HepG2 (cell line): ENCODE measurements around the gene PPFIA3. TPM values are rescaled to one million over a fixed set of nuclear protein-coding genes. Genes with fewer than 3 reads are reported as not detected.

Experiments
- ARID5B ChIP-seq: IDR thresholded peaks from 2 replicates; pipeline ENCODE4 v1.4.0; 2020; ENCODE audit warnings: mild to moderate bottlenecking, missing genetic modification reagents
- ATM ChIP-seq: fragments of 450-650 bp; IDR thresholded peaks from 2 replicates; pipeline ENCODE4 v1.7.1; 2017; ENCODE audit warnings: mild to moderate bottlenecking, borderline replicate concordance
- BORCS8-MEF2B ChIP-seq: sonication (generic); formaldehyde crosslinking; IDR thresholded peaks from 2 replicates; pipeline ENCODE4 v1.8.0; 2022; ENCODE audit warnings: mild to moderate bottlenecking, missing genetic modification reagents
- FOXK1 ChIP-seq: sonication (generic); formaldehyde crosslinking; IDR thresholded peaks from 2 replicates; pipeline ENCODE4 v1.4.0; 2020; ENCODE audit warnings: low read depth, missing genetic modification reagents, borderline replicate concordance
- GABPB1 ChIP-seq: IDR thresholded peaks from 2 replicates; pipeline ENCODE4 v1.6.1; 2016; ENCODE audit warnings: mild to moderate bottlenecking, missing genetic modification reagents, moderate library complexity, missing compliant biosample characterization
- KDM2A ChIP-seq: sonication (generic); formaldehyde crosslinking; IDR thresholded peaks from 2 replicates; pipeline ENCODE4 v1.4.0; 2020; ENCODE audit warnings: low read depth, missing genetic modification reagents, borderline replicate concordance
- KLF12 ChIP-seq: sonication (generic); formaldehyde crosslinking; IDR thresholded peaks from 2 replicates; pipeline ENCODE4 v1.4.0; 2020; ENCODE audit warnings: missing genetic modification reagents, borderline replicate concordance
- KMT2B ChIP-seq: IDR thresholded peaks from 2 replicates; pipeline ENCODE4 v1.6.1; 2016; ENCODE audit warnings: missing genetic modification reagents, missing compliant biosample characterization
- MED13 ChIP-seq: sonication (generic); formaldehyde crosslinking; IDR thresholded peaks from 2 replicates; pipeline ENCODE4 v1.5.0; 2020; ENCODE audit warnings: missing genetic modification reagents
- SAP130 ChIP-seq: IDR thresholded peaks from 2 replicates; pipeline ENCODE4 v1.6.1; 2016; ENCODE audit warnings: low read depth
- UBTF ChIP-seq: sonication (generic); formaldehyde crosslinking; IDR thresholded peaks from 2 replicates; pipeline ENCODE4 v1.4.0; 2020; ENCODE audit warnings: mild to moderate bottlenecking, missing genetic modification reagents
- ZBTB7B ChIP-seq: sonication (generic); formaldehyde crosslinking; IDR thresholded peaks from 2 replicates; pipeline ENCODE4 v1.4.0; 2020; ENCODE audit warnings: missing genetic modification reagents
- ZNF205 ChIP-seq: IDR thresholded peaks from 2 replicates; pipeline ENCODE4 v1.6.1; 2018; ENCODE audit warnings: missing biosample characterization, missing genetic modification reagents
- ZNF253 ChIP-seq: sonication (generic); formaldehyde crosslinking; IDR thresholded peaks from 2 replicates; pipeline ENCODE4 v1.8.0; 2022; ENCODE audit warnings: mild to moderate bottlenecking, missing genetic modification reagents, borderline replicate concordance
- ZNF33B ChIP-seq: sonication (generic); formaldehyde crosslinking; IDR thresholded peaks from 2 replicates; pipeline ENCODE4 v1.5.1; 2020; ENCODE audit warnings: mild to moderate bottlenecking, missing genetic modification reagents
- ZNF383 ChIP-seq: sonication (generic); formaldehyde crosslinking; IDR thresholded peaks from 2 replicates; pipeline ENCODE4 v1.4.0; 2020; ENCODE audit warnings: missing genetic modification reagents, mild to moderate bottlenecking, borderline replicate concordance
- ZNF557 ChIP-seq: sonication (generic); formaldehyde crosslinking; IDR thresholded peaks from 2 replicates; pipeline ENCODE4 v1.4.0; 2020; ENCODE audit warnings: missing genetic modification reagents
- ZNF687 ChIP-seq: sonication (generic); formaldehyde crosslinking; IDR thresholded peaks from 2 replicates; pipeline ENCODE4 v1.5.1; 2020; ENCODE audit warnings: mild to moderate bottlenecking, missing genetic modification reagents, moderate library complexity
- ZNF768 ChIP-seq: sonication (generic); formaldehyde crosslinking; IDR thresholded peaks from 2 replicates; pipeline ENCODE4 v1.4.0; 2020; ENCODE audit warnings: missing genetic modification reagents
- ZNF777 ChIP-seq: sonication (generic); formaldehyde crosslinking; IDR thresholded peaks from 2 replicates; pipeline ENCODE4 v1.4.0; 2020; ENCODE audit warnings: missing genetic modification reagents
- polyA plus RNA-seq, 8 experiments: library from polyadenylated mRNA; depleted of rRNA in 3 of 8; stranded (reverse) in 7 of 8; unstranded in 1 of 8; fragments of >200 nt; fragmentation: Illumina TruSeq in 4 of 8; extraction: Trizol in 4 of 8; gene quantifications; 2 replicates each; pipeline versions ENCODE4 v1.2.1 to v1.2.3, GENCODE V29; 2011 to 2016; ENCODE audit warnings: low read depth in 4 of 8, missing spikeins in 1 of 8, mixed read lengths in 1 of 8; ENCODE audit not compliant: insufficient read depth in 1 of 8
- total RNA-seq, 5 experiments: library from RNA; depleted of rRNA; stranded (reverse); fragments of >200 nt; fragmentation: Illumina TruSeq; extraction: Trizol; gene quantifications; 2 replicates each; pipeline ENCODE4 v1.2.3, GENCODE V29; 2016; ENCODE audit warnings: low read depth in 1 of 5

Gene PPFIA3
- total and polyA plus RNA-seq, 2 of the 13 experiments (the other 11 are each of a cell fraction or from before 2014, with no cell fraction given): 6.7 to 8.6 TPM

- peak; percentile 76 for TF ChIP-seq ZNF687 (CRISPR knock-in tag)
- peak; percentile 40; the same call in 1 of the 2 replicates for TF ChIP-seq ARID5B (CRISPR knock-in tag)
- TF ChIP-seq ATM: no peak
- TF ChIP-seq ZBTB7B (CRISPR knock-in tag): 0 out of 2 replicates have a peak, but pooled peaks have one; percentile 32
- TF ChIP-seq FOXK1 (CRISPR knock-in tag): peak; percentile 79; the same call in 1 of the 2 replicates
- TF ChIP-seq SAP130: peak; percentile 80
- no peak for TF ChIP-seq BORCS8-MEF2B
- no peak for TF ChIP-seq KMT2B (CRISPR knock-in tag)
- no peak for TF ChIP-seq KLF12
- peak; percentile 30; the same call in 1 of the 2 replicates for TF ChIP-seq ZNF768 (CRISPR knock-in tag)
- no peak for TF ChIP-seq ZNF777 (CRISPR knock-in tag)
- TF ChIP-seq ZNF383 (CRISPR knock-in tag): no peak
- TF ChIP-seq GABPB1 (CRISPR knock-in tag): peak; percentile 81
- TF ChIP-seq KDM2A: no peak
- no peak for TF ChIP-seq ZNF33B (CRISPR knock-in tag)
- TF ChIP-seq UBTF (CRISPR knock-in tag): no peak
- no peak for TF ChIP-seq ZNF205 (CRISPR knock-in tag)
- TF ChIP-seq ZNF253 (CRISPR knock-in tag): no peak
- TF ChIP-seq MED13 (CRISPR knock-in tag): no peak
- no peak for TF ChIP-seq ZNF557
These were observed 35.9 kb downstream of the PPFIA3 start, which contains the start of gene HRC (continued) for GRCh38 chr19:49155005-49155819.
